ENCODE measurements around the gene POLR1D. TPM values are rescaled to one million over a fixed set of nuclear protein-coding genes. Genes with fewer than 3 reads are reported as not detected.

Gene POLR1D
- total and polyA plus RNA-seq, 3 experiments from 2014 or later = 134 to 137 (median 135) TPM

DNA sequence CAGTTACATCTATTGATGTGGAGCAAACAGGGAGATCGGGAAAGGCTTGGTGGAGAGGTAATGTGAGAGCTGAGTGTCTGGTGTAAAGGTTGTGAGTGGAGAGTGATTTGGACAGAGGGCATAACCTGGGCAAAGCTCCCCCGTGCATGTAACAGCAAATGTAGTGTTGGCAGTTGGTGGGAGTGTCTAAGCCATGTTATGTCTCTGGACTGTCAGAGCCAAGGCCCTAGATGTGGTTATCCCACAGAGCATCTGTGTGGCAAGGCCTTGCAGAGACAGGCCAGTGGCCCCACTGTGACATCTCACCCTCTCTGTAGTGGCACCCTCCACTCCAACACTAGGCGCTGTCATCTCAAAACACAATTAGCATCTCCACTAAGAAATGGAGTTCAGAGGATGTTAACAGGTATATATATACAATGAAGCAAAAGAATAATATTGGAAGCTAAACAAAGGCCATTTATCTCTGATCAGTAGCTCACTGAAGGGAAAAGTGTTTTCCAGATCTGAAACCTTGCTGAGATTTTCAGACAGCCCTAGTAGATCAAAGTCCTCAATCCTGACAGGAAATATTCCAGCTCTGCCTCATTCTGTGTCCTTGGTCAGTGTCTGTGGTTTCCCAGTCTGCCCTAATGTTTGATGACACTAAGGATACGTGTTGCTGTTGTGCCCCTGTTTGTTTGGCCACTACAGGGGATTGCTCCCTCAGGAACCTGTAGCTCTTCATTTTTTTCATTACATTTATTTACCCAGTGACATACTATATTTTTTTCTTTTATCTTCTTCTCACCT is 20.2 kb downstream of the POLR1D start:
- Histone ChIP-seq H3K4me1 (ENCODE audit: insufficient read depth, low read length) (peaks cover 6% of the 10 kb centered on the region), H3K9me3 (ENCODE audit: low read length) (no peaks in the 10 kb centered on the region), H3K4me3 (ENCODE audit: low read length) (no peak overlapping the region), H3K27ac (ENCODE audit: low read depth, low read length) (no peak overlapping the region), H3K36me3 (ENCODE audit: insufficient read depth, low read length) (no peaks in the 10 kb centered on the region), H3K27me3 (ENCODE audit: insufficient read depth, low read length, poor library complexity, severe bottlenecking) (no peaks in the 10 kb centered on the region)
- no peak overlapping the region for H3K4me3 Mint-ChIP-seq
- ChIA-PET CTCF (no interaction called here), POLR2A (interaction anchor here (2.7 kb wide), 1 partner anchor 21 kb away, joined by 6 read pairs; the partner anchor contains the start of gene LNX2)
- H3K27ac Mint-ChIP-seq = peak overlapping the region in 1 of 8 donors; percentile 43
- DNase-seq = no peak
- no peaks in the 10 kb centered on the region for H3K9me3 Mint-ChIP-seq
- no peaks in the 10 kb centered on the region for H3K27me3 Mint-ChIP-seq
- H3K36me3 Mint-ChIP-seq = peaks cover 0 to 16% (median 8%) of the 10 kb centered on the region in 3 donors
- H3K4me1 Mint-ChIP-seq = peaks cover 50 to 84% (median 83%) of the 10 kb centered on the region in 3 donors

DNA sequence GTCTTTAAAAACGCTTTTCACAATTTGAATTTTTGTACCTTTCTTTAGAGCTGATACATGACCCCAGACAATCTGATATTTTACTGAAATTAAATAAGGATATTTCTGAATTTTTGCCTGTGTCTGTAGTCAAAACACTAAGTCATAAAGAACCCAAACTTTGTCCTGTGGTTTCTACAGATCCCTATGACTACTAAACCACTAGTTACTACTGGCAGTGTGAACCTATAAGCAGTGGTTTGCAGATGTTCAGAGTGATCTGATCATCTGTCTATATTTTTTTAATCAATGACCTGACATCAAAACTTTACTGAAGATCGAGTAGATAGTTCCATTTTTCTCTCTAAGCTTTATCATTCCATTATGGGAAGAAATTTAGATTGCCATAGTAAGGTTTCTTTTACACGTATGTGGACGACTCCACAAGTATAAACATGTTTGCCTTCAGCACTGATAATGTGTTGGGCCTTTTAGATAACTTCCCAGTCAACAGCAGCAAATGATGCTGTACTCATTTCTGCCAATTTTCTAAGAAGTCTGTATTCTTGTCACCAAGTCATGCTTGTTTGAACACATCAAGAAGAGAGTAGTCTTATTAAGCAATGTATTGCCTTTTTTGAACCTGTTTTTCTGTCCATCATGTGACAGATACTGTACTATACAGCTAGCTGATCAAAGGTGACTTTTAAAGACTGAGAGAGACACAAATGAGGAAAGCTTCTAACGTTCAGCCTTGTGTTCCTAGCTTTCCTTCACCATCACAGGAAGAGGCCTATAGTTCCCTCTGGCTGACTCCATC is 21.8 kb downstream of the POLR1D start:
- ChIA-PET POLR2A (no interaction called here), CTCF (no interaction called here)
- Histone ChIP-seq H3K4me1 (ENCODE audit: insufficient read depth, low read length) (peaks cover 5% of the 10 kb centered on the region), H3K4me3 (ENCODE audit: low read length) (no peak overlapping the region), H3K27me3 (ENCODE audit: insufficient read depth, low read length, poor library complexity, severe bottlenecking) (no peaks in the 10 kb centered on the region), H3K36me3 (ENCODE audit: insufficient read depth, low read length) (no peaks in the 10 kb centered on the region), H3K9me3 (ENCODE audit: low read length) (no peaks in the 10 kb centered on the region), H3K27ac (ENCODE audit: low read depth, low read length) (no peak overlapping the region)
- H3K9me3 Mint-ChIP-seq = no peaks in the 10 kb centered on the region
- H3K4me1 Mint-ChIP-seq = peaks cover 41 to 72% (median 72%) of the 10 kb centered on the region in 3 donors
- no peak overlapping the region for H3K27ac Mint-ChIP-seq
- DNase-seq = no peak
- H3K36me3 Mint-ChIP-seq = peaks cover 5 to 18% (median 6%) of the 10 kb centered on the region in 3 donors
- H3K4me3 Mint-ChIP-seq = no peak overlapping the region
- no peaks in the 10 kb centered on the region for H3K27me3 Mint-ChIP-seq

DNA sequence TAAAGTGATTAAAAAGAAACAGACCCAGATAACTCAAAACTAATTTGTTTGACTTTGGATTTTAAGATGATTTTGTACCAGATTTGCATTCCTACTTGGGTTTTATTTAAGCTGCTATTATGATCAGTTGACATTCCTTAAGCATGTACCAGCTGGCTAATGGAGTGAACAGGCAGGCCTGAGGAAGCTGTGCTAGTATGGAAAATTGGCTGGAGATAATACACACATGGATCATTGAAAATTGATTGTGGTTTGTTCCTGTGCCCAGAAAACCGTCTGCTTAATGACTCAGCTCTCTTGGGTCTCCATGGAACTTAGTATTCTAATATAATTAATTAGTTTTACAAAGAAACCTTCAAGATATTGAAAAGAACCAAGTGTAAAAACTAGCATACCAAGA is 22.6 kb downstream of the POLR1D start:
- peaks cover 5% of the 10 kb centered on the region for H3K4me1 ChIP-seq (ENCODE audit: insufficient read depth, low read length)
- ChIA-PET POLR2A (no interaction called here), CTCF (no interaction called here)
- H3K27ac ChIP-seq (ENCODE audit: low read depth, low read length) = no peak overlapping the region
- Mint-ChIP-seq H3K4me3 (no peak overlapping the region), H3K27ac (no peak overlapping the region), H3K9me3 (peaks cover 0 to 4% (median 2%) of the 10 kb centered on the region in 5 donors), H3K27me3 (no peaks in the 10 kb centered on the region), H3K4me1 (peaks cover 36 to 64% (median 64%) of the 10 kb centered on the region in 3 donors), H3K36me3 (peaks cover 11 to 25% (median 12%) of the 10 kb centered on the region in 3 donors)
- no peak overlapping the region for H3K4me3 ChIP-seq (ENCODE audit: low read length)
- H3K9me3 ChIP-seq (ENCODE audit: low read length) = no peaks in the 10 kb centered on the region
- DNase-seq = no peak
- H3K27me3 ChIP-seq (ENCODE audit: insufficient read depth, low read length, poor library complexity, severe bottlenecking) = no peaks in the 10 kb centered on the region
- H3K36me3 ChIP-seq (ENCODE audit: insufficient read depth, low read length) = peaks cover 6% of the 10 kb centered on the region

DNA sequence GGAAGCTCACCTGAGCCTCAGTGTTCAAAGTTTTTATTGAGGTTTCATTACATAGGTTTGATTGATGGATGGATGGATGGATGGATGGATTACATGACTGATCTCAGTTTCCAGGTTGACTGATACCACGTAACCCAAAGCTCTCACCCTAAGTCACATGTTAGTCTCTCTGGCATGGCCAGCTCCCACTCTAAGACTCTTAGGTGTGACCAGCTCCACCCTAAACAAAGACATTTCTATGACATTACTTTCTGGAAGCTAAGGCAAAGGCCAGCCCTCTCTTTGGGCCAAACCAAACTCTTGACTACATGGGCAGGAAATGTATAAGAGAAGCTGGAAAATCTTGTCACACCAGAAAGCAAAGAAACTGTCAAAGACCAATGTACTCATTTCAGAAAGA is 28.6 kb downstream of the POLR1D start:
- H3K9me3 ChIP-seq (ENCODE audit: low read length) = peaks cover 10% of the 10 kb centered on the region
- no peaks in the 10 kb centered on the region for H3K4me1 ChIP-seq (ENCODE audit: insufficient read depth, low read length)
- ChIA-PET CTCF (no interaction called here), POLR2A (no interaction called here)
- Mint-ChIP-seq H3K4me3 (no peak overlapping the region), H3K27me3 (no peaks in the 10 kb centered on the region), H3K27ac (no peak overlapping the region), H3K36me3 (peaks cover 24 to 57% (median 37%) of the 10 kb centered on the region in 3 donors), H3K9me3 (peaks cover 11 to 17% (median 16%) of the 10 kb centered on the region in 5 donors), H3K4me1 (peaks cover 10 to 24% (median 14%) of the 10 kb centered on the region in 3 donors)
- H3K27ac ChIP-seq (ENCODE audit: low read depth, low read length) = no peak overlapping the region
- no peak for DNase-seq
- H3K4me3 ChIP-seq (ENCODE audit: low read length) = no peak overlapping the region
- H3K36me3 ChIP-seq (ENCODE audit: insufficient read depth, low read length) = peaks cover 19% of the 10 kb centered on the region
- H3K27me3 ChIP-seq (ENCODE audit: insufficient read depth, low read length, poor library complexity, severe bottlenecking) = no peaks in the 10 kb centered on the region

DNA sequence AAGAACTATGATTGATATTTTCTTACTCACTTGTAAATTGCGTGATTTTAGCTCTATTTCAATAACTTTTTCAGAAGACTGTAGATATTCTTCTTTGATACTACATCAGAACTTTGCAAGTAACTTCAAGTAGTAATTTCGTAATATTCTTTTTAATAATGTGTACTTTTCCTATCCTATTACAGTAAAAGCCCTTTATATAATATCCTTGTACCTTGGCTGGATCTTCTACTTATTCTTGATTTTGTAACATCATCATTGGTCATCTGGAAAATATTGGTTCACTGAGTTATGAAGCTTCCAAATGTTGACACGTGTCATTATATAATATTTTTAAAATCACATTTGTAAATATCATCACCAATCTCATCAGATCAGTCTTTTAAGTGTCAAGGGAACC is 32.4 kb downstream of the POLR1D start:
- Mint-ChIP-seq H3K4me3 (no peak overlapping the region), H3K27ac (no peak overlapping the region), H3K9me3 (peaks cover 11 to 16% (median 14%) of the 10 kb centered on the region in 5 donors), H3K27me3 (no peaks in the 10 kb centered on the region), H3K36me3 (peaks cover 18 to 47% (median 26%) of the 10 kb centered on the region in 3 donors), H3K4me1 (peaks cover 3 to 22% (median 7%) of the 10 kb centered on the region in 3 donors)
- no peak for DNase-seq
- Histone ChIP-seq H3K9me3 (ENCODE audit: low read length) (peaks cover 10% of the 10 kb centered on the region), H3K4me3 (ENCODE audit: low read length) (no peak overlapping the region), H3K27ac (ENCODE audit: low read depth, low read length) (no peak overlapping the region), H3K4me1 (ENCODE audit: insufficient read depth, low read length) (no peaks in the 10 kb centered on the region), H3K27me3 (ENCODE audit: insufficient read depth, low read length, poor library complexity, severe bottlenecking) (no peaks in the 10 kb centered on the region), H3K36me3 (ENCODE audit: insufficient read depth, low read length) (peaks cover 15% of the 10 kb centered on the region)
- ChIA-PET CTCF (no interaction called here), POLR2A (no interaction called here)

DNA sequence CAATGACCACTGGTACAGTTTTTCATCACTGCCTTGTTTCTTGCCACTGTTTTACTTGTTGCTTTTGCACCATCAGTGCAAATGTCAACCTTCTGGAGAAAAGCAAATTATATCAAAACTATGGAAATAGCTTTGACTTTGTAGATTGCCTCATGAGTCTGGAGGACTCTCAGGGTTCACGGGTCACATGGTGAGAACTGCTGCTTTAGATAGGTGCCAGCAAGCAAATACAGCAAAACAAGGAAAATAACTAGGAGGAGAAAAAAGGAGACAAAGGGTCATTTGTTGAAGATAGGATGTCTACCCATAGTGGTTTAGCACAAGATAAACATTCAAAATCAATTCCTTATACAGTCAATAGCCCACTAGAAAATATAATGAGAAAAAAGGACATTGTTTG is 33.1 kb downstream of the POLR1D start:
- Mint-ChIP-seq H3K9me3 (peaks cover 5 to 12% (median 8%) of the 10 kb centered on the region in 5 donors), H3K27ac (no peak overlapping the region), H3K4me1 (peaks cover 3 to 22% (median 7%) of the 10 kb centered on the region in 3 donors), H3K36me3 (peaks cover 13 to 43% (median 21%) of the 10 kb centered on the region in 3 donors), H3K4me3 (no peak overlapping the region), H3K27me3 (no peaks in the 10 kb centered on the region)
- H3K9me3 ChIP-seq (ENCODE audit: low read length) = peaks cover 6% of the 10 kb centered on the region
- no peak overlapping the region for H3K27ac ChIP-seq (ENCODE audit: low read depth, low read length)
- no peak for DNase-seq
- no peaks in the 10 kb centered on the region for H3K4me1 ChIP-seq (ENCODE audit: insufficient read depth, low read length)
- H3K36me3 ChIP-seq (ENCODE audit: insufficient read depth, low read length) = peaks cover 9% of the 10 kb centered on the region
- CTCF ChIA-PET = no interaction called here
- POLR2A ChIA-PET = no interaction called here
- no peaks in the 10 kb centered on the region for H3K27me3 ChIP-seq (ENCODE audit: insufficient read depth, low read length, poor library complexity, severe bottlenecking)
- no peak overlapping the region for H3K4me3 ChIP-seq (ENCODE audit: low read length)

DNA sequence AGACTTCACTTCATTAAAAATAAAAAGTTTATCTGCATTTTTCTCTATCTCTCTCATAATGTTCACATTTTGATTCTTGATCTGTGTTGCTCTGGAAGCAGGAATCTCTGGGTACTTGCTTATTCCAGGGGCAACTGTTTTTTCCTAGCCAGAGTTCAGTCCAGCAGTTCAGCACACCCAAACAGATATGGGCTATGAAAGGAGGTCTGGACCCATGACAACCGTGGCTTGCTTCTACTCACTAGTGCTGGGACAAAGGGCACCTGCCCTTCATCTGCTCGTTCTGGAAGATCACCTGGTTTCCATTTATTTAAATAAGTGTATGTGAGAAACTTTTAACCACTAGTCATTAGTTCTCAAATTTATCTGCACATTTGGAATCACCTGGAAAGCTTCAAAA is 36.0 kb downstream of the POLR1D start:
- CTCF ChIA-PET = interaction anchor here (0.9 kb wide), 1 partner anchor 11 kb away, joined by 3 read pairs; no protein-coding TSS in a partner anchor
- no peaks in the 10 kb centered on the region for H3K27me3 Mint-ChIP-seq
- Histone ChIP-seq H3K9me3 (ENCODE audit: low read length) (no peaks in the 10 kb centered on the region), H3K4me1 (ENCODE audit: insufficient read depth, low read length) (no peaks in the 10 kb centered on the region), H3K27me3 (ENCODE audit: insufficient read depth, low read length, poor library complexity, severe bottlenecking) (no peaks in the 10 kb centered on the region), H3K36me3 (ENCODE audit: insufficient read depth, low read length) (no peaks in the 10 kb centered on the region), H3K27ac (ENCODE audit: low read depth, low read length) (no peak overlapping the region), H3K4me3 (ENCODE audit: low read length) (no peak overlapping the region)
- POLR2A ChIA-PET = no interaction called here
- no peak for DNase-seq
- H3K4me1 Mint-ChIP-seq = peaks cover 4 to 30% (median 7%) of the 10 kb centered on the region in 3 donors
- no peak overlapping the region for H3K4me3 Mint-ChIP-seq
- H3K27ac Mint-ChIP-seq = peak overlapping the region in 2 of 8 donors; percentile 69 to 82
- H3K36me3 Mint-ChIP-seq = peaks cover 0 to 25% (median 1%) of the 10 kb centered on the region in 3 donors
- H3K9me3 Mint-ChIP-seq = no peaks in the 10 kb centered on the region

DNA sequence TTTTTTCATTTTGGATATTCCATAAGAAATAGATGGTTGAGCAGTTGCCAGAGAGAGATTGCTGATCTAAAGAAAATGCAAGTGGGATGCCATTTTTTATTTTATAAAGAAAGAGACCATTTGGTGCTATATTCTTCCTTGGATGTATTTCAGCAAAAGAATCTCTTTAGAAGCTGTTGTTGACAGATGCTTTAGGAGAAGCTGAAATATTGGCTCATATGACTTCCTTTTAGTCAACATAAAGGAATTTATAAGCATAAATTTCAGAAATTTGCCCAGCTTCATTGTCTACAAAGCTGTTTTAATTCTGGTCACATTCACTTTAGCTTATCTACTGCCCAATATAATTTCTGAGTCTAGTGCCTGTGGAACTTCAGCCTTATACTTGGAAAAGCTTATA is 36.9 kb downstream of the POLR1D start:
- no peaks in the 10 kb centered on the region for H3K27me3 ChIP-seq (ENCODE audit: insufficient read depth, low read length, poor library complexity, severe bottlenecking)
- peak overlapping the region in 1 of 8 donors; percentile 75 for H3K27ac Mint-ChIP-seq
- no peak overlapping the region for H3K27ac ChIP-seq (ENCODE audit: low read depth, low read length)
- H3K9me3 Mint-ChIP-seq = no peaks in the 10 kb centered on the region
- no peaks in the 10 kb centered on the region for H3K27me3 Mint-ChIP-seq
- no peak for DNase-seq
- H3K4me1 Mint-ChIP-seq = peaks cover 4 to 25% (median 10%) of the 10 kb centered on the region in 3 donors
- no peaks in the 10 kb centered on the region for H3K9me3 ChIP-seq (ENCODE audit: low read length)
- ChIA-PET POLR2A (no interaction called here), CTCF (interaction anchor here (0.9 kb wide), 1 partner anchor 10 kb away, joined by 3 read pairs; no protein-coding TSS in a partner anchor)
- peaks cover 0 to 20% (median 1%) of the 10 kb centered on the region in 3 donors for H3K36me3 Mint-ChIP-seq
- H3K4me3 ChIP-seq (ENCODE audit: low read length) = no peak overlapping the region
- no peaks in the 10 kb centered on the region for H3K36me3 ChIP-seq (ENCODE audit: insufficient read depth, low read length)
- H3K4me3 Mint-ChIP-seq = no peak overlapping the region
- H3K4me1 ChIP-seq (ENCODE audit: insufficient read depth, low read length) = no peaks in the 10 kb centered on the region
